C4-2B (cell line): ENCODE measurements around the gene KNCN.
A peak's percentile ranks its signal among the peaks of the same experiment; 100 is the strongest.

ENCODE experiments used
- H3K27ac ChIP-seq: fragments of 450-650 bp; 2 replicates; pipeline ENCODE4 v1.5.1; 2017
- CTCF ChIP-seq: fragments of 450-650 bp; conservative IDR thresholded peaks from 2 replicates; pipeline ENCODE4 v1.5.1; 2017; ENCODE audit warnings: mild to moderate bottlenecking
- ZFX ChIP-seq: fragments of 450-650 bp; IDR thresholded peaks from 2 replicates; pipeline ENCODE4 v1.6.1; 2017

Gene KNCN

GRCh38 chr1:46517010-46517600 is 34.3 kb downstream of the KNCN start:
- peak overlapping the region; percentile 51 for H3K27ac ChIP-seq
- no peak for TF ChIP-seq CTCF
- no peak for TF ChIP-seq ZFX

DNA sequence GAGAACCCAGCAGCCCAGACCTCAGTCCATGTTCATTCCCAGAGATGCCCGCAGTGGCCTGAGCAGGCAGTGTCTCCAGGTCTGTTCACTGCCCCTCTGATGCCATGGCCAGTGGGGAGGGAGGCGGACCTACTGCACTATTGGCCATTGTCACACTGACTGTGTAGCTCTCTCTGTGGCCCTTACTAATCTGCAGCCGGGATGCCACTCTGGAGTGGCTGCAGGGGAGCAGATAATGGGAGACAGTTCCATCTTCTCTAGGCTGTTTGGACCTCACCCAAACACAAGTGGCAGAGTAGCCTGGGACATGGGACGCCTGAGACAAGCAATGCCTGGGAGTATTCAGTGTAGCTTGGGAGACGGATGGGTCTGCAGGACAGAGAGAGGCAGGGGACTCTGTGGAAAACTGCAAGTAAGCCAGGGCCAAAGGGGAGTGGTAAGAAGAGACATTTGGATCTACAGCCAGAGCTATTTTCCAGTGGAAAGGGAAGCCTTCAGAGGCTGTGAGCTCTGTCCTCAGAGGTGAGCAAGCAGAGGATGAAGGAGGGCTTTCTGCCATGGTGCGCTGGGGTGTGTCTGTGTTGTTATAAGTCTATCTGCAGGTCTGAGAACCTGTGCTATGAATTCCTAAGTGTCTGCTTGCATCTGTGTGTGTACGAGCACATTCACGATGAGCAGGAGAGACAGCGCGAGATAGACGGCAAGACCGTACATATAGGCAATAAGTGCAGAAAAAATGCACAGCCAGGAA is 35.1 kb downstream of the KNCN start:
- TF ChIP-seq ZFX (no peak), CTCF (no peak)
- peak overlapping the region; percentile 51 for H3K27ac ChIP-seq

DNA sequence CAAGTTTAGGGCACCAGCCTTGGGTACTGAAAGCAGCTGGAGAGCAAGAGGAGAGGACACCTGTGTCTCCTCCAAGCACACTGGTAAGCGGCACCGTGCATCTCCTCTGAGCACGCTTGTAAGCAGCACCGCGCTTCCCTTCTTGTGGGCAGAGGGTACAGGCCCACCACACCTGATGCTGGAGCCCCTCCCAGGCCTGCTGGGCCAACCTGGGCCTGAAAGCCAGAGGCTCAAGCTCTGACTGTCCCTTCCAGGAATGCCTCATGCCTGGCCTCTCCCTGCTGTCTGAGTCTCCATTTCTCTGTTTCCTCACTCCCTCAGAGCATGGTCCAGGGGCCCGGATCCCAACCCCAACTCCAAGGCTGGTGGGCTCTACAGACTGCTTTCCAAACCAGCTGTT is 35.9 kb downstream of the KNCN start:
- H3K27ac ChIP-seq = peak overlapping the region; percentile 51
- no peak for TF ChIP-seq ZFX
- no peak for TF ChIP-seq CTCF

- no peak overlapping the region for H3K27ac ChIP-seq
- no peak for TF ChIP-seq CTCF
- TF ChIP-seq ZFX = no peak
Measured at GRCh38 chr1:46513536-46513935, 37.9 kb downstream of the KNCN start.

- TF ChIP-seq ZFX (no peak), CTCF (no peak)
- H3K27ac ChIP-seq = no peak overlapping the region
Measured at GRCh38 chr1:46512792-46513190, 38.7 kb downstream of the KNCN start.

DNA sequence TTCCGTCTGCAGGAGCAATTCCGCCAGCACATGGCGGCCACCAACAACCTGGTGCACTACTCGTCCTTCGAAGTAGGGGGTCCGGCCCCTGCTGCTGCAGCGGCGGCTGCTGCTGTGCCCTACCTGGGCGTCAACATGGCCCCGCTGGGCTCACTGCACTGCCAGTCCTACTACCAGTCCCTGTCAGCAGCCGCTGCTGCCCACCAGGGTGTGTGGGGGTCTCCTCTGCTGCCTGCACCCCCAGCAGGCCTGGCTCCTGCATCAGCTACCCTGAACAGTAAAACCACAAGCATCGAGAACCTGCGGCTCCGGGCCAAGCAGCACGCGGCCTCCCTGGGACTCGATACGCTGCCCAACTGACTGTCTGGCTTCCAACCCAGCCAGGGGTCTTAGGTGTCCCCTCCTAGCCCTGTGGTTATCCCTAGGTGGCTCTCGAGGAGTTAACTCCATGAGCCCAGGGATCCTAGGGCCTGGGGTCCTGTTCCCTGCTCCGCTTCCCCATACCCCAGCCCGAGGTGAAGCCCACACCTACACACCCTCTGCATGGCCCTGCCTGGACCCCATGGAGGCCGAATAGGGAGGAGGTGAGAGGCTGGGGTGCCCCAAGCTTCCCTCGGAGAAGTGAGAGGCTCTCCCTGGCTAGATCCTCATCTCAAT is 39.2 kb downstream of the KNCN start:
- TF ChIP-seq CTCF = no peak
- TF ChIP-seq ZFX = no peak
- H3K27ac ChIP-seq = no peak overlapping the region

DNA sequence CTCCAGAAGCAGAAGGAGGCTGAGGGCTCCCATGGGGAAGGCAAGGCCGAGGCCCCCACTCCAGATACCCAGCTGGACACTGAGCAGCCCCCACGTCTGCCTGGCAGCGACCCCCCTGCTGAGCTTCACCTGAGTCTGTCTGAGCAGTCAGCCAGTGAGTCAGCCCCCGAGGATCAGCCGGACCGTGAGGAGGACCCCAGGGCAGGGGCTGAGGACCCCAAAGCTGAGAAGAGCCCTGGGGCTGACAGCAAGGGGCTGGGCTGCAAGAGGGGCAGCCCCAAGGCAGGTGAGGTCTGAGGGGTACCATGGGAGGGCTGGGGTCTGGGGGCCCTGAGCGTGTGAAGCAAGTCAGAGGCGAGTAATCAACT is 40.5 kb downstream of the KNCN start:
- no peak for TF ChIP-seq ZFX
- TF ChIP-seq CTCF = no peak
- no peak overlapping the region for H3K27ac ChIP-seq
